ENCODE results near the gene TARP.

Gene TARP

DNA sequence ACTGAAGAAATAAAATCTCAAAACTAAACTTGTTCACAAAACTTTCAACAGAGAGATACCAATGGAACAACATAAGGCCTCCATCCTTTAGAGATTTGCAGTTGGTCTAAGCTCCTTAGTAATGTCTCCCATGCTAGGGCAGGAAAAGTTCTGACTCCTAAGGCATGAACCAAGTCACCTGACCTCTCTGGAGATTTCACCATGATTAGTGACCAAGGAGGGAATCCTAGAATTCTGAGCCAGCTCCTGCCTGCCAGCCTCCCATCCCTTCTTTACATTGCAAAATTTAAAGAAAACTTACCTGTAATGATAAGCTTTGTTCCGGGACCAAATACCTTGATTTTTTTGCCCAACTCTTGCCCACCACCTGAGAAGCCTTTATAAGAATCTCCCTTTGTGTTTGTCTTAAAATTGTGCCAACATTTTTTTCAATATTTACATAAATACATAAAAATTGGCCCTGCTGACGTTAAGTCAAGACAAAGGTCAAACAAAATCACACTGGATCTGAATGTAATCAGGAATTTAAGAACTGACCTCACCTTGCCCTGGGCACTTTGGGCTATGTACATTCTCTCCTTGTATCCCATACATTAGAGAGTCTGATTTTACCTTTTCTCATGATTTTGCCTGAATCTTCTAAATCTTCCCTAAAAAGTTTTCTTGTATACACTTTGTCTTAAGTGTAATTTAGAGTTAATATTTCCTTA is at the start of gene TARP:
Gene TARP (minus strand): TSS at position 351 of the 710 bp plus-strand sequence.
- H3K4me1 ChIP-seq (ENCODE audit: control insufficient read depth in 2 of 2, insufficient read depth in 2 of 2, low read length in 1 of 2), result no peaks in the 10 kb centered on the region
- no peak within 1 kb of the TSS for H3K4me3 ChIP-seq (ENCODE audit: low read depth in 1 of 2, low read length in 2 of 2)
- H3K27ac ChIP-seq (ENCODE audit: low read depth in 2 of 2, low read length in 1 of 2), result no peak within 1 kb of the TSS
- H3K36me3 ChIP-seq (ENCODE audit: control insufficient read depth in 2 of 2, insufficient read depth in 2 of 2, low read length in 1 of 2), result no peaks in the 10 kb centered on the region
- no peaks in the 10 kb centered on the region for H3K9me3 ChIP-seq (ENCODE audit: control insufficient read depth in 2 of 2, insufficient read depth in 1 of 2, low read depth in 1 of 2, low read length in 1 of 2)
- no peaks in the 10 kb centered on the region for H3K27me3 ChIP-seq (ENCODE audit: control insufficient read depth in 1 of 2, insufficient read depth in 2 of 2, low read length in 2 of 2)
- WGBS, 2 donors, result 44 to 65% methylated on average over 2 of the region's 2 CpGs

DNA sequence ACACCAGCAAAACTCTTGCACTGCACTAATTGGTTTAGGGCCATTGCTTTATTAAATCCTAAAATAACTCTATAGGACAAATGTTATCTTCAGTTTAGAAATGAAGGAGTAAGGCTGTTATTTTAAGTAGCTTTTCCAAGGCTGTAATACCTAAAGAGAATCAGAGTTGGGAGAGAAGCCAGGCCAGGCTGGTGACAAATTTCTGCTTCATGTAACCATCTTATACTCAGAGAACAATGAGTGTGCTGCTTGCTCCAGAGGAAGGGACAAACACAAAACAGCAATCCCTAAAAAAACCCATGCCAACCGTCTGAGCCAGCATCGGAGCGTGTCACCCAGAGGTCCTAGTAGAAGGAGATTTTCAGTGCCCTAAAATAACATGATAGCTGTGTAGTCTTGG is 49.7 kb upstream of the TARP start:
- WGBS, 2 donors, result 37 to 88% methylated on average over 3 of the region's 3 CpGs
- no peak overlapping the region for H3K4me3 ChIP-seq (ENCODE audit: low read depth in 1 of 2, low read length in 2 of 2)
- no peaks in the 10 kb centered on the region for H3K27me3 ChIP-seq (ENCODE audit: control insufficient read depth in 1 of 2, insufficient read depth in 2 of 2, low read length in 2 of 2)
- H3K9me3 ChIP-seq (ENCODE audit: control insufficient read depth in 2 of 2, insufficient read depth in 1 of 2, low read depth in 1 of 2, low read length in 1 of 2), result no peaks in the 10 kb centered on the region
- H3K36me3 ChIP-seq (ENCODE audit: control insufficient read depth in 2 of 2, insufficient read depth in 2 of 2, low read length in 1 of 2), result no peaks in the 10 kb centered on the region
- no peaks in the 10 kb centered on the region for H3K4me1 ChIP-seq (ENCODE audit: control insufficient read depth in 2 of 2, insufficient read depth in 2 of 2, low read length in 1 of 2)
- H3K27ac ChIP-seq (ENCODE audit: low read depth in 2 of 2, low read length in 1 of 2), result no peak overlapping the region

DNA sequence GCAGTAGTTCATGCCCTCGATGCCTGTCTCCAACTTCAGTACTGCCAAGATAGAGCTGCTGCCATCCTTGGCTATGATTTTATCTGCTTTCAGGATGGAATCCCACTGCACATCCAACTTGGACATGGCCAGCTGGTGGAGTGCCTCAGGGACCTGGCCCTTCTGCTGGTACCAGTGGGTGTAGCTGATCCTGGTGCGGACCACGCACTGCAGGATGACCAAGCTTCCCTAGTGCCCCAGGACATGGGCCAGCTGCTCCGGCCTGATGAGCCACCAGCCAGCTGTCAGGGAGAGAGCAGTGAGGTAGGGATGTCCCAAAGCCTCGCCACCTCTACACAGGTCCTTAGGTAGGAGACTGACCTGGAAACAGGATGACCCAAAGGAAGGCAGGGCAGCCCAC is 49.0 kb upstream of the TARP start:
- Histone ChIP-seq H3K4me3 (ENCODE audit: low read depth in 1 of 2, low read length in 2 of 2) (no peak overlapping the region), H3K27me3 (ENCODE audit: control insufficient read depth in 1 of 2, insufficient read depth in 2 of 2, low read length in 2 of 2) (no peaks in the 10 kb centered on the region), H3K9me3 (ENCODE audit: control insufficient read depth in 2 of 2, insufficient read depth in 1 of 2, low read depth in 1 of 2, low read length in 1 of 2) (no peaks in the 10 kb centered on the region), H3K36me3 (ENCODE audit: control insufficient read depth in 2 of 2, insufficient read depth in 2 of 2, low read length in 1 of 2) (no peaks in the 10 kb centered on the region), H3K27ac (ENCODE audit: low read depth in 2 of 2, low read length in 1 of 2) (no peak overlapping the region), H3K4me1 (ENCODE audit: control insufficient read depth in 2 of 2, insufficient read depth in 2 of 2, low read length in 1 of 2) (no peaks in the 10 kb centered on the region)
- 78 to 95% methylated on average over 5 of the region's 5 CpGs for WGBS, 2 donors

DNA sequence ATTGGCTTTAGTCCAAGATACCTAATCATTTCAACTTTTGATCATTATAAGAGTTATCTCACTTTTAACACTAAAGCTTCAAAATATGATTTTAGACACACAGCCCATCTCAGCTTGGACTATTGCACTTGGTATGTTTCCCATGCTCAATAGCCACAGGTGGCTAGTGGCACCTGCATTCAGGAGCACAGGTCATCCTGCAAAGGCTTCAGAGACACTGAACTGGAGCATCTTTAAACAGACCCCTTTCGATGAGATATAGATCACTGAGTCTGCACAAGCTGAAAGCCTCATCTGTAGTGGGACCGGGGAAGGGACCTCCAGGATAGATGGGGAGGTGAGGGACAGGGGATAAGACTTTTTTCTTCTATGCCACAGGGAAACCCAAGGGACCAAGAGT is 48.5 kb upstream of the TARP start:
- 93 to 94% methylated on average over 2 of the region's 2 CpGs for WGBS, 2 donors
- no peaks in the 10 kb centered on the region for H3K27me3 ChIP-seq (ENCODE audit: control insufficient read depth in 1 of 2, insufficient read depth in 2 of 2, low read length in 2 of 2)
- no peak overlapping the region for H3K27ac ChIP-seq (ENCODE audit: low read depth in 2 of 2, low read length in 1 of 2)
- no peaks in the 10 kb centered on the region for H3K4me1 ChIP-seq (ENCODE audit: control insufficient read depth in 2 of 2, insufficient read depth in 2 of 2, low read length in 1 of 2)
- H3K4me3 ChIP-seq (ENCODE audit: low read depth in 1 of 2, low read length in 2 of 2), result no peak overlapping the region
- H3K36me3 ChIP-seq (ENCODE audit: control insufficient read depth in 2 of 2, insufficient read depth in 2 of 2, low read length in 1 of 2), result no peaks in the 10 kb centered on the region
- no peaks in the 10 kb centered on the region for H3K9me3 ChIP-seq (ENCODE audit: control insufficient read depth in 2 of 2, insufficient read depth in 1 of 2, low read depth in 1 of 2, low read length in 1 of 2)

DNA sequence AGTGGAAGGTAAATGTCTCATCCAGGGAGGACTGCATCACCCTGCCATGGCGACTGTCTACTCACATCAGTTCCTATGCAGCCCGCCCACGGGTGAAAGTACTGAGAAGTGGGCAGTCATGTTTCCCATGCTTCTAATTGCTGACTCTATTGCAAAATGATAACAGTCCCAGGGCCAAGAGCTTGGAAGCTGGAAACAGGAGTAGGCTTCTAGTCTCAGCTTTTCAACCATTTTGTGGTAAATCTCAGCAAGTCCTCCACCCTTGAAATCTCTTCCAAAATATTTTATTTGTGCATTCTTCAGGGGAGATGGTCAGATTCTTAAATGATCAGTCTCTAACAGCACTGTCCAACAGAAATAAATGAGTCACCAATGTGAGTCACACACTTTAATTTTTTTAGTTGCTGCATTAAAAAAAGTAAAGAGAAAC is 48.1 kb upstream of the TARP start:
- Histone ChIP-seq H3K27me3 (ENCODE audit: control insufficient read depth in 1 of 2, insufficient read depth in 2 of 2, low read length in 2 of 2) (no peaks in the 10 kb centered on the region), H3K36me3 (ENCODE audit: control insufficient read depth in 2 of 2, insufficient read depth in 2 of 2, low read length in 1 of 2) (no peaks in the 10 kb centered on the region), H3K4me3 (ENCODE audit: low read depth in 1 of 2, low read length in 2 of 2) (no peak overlapping the region), H3K27ac (ENCODE audit: low read depth in 2 of 2, low read length in 1 of 2) (no peak overlapping the region), H3K4me1 (ENCODE audit: control insufficient read depth in 2 of 2, insufficient read depth in 2 of 2, low read length in 1 of 2) (no peaks in the 10 kb centered on the region), H3K9me3 (ENCODE audit: control insufficient read depth in 2 of 2, insufficient read depth in 1 of 2, low read depth in 1 of 2, low read length in 1 of 2) (no peaks in the 10 kb centered on the region)
- WGBS, 2 donors, result 63 to 82% methylated on average over 3 of the region's 3 CpGs

GRCh38 chr7:38321050-38321449 is 47.6 kb upstream of the TARP start:
- Histone ChIP-seq H3K9me3 (ENCODE audit: control insufficient read depth in 2 of 2, insufficient read depth in 1 of 2, low read depth in 1 of 2, low read length in 1 of 2) (no peaks in the 10 kb centered on the region), H3K4me3 (ENCODE audit: low read depth in 1 of 2, low read length in 2 of 2) (no peak overlapping the region), H3K36me3 (ENCODE audit: control insufficient read depth in 2 of 2, insufficient read depth in 2 of 2, low read length in 1 of 2) (no peaks in the 10 kb centered on the region), H3K27me3 (ENCODE audit: control insufficient read depth in 1 of 2, insufficient read depth in 2 of 2, low read length in 2 of 2) (no peaks in the 10 kb centered on the region), H3K4me1 (ENCODE audit: control insufficient read depth in 2 of 2, insufficient read depth in 2 of 2, low read length in 1 of 2) (no peaks in the 10 kb centered on the region), H3K27ac (ENCODE audit: low read depth in 2 of 2, low read length in 1 of 2) (no peak overlapping the region)

DNA sequence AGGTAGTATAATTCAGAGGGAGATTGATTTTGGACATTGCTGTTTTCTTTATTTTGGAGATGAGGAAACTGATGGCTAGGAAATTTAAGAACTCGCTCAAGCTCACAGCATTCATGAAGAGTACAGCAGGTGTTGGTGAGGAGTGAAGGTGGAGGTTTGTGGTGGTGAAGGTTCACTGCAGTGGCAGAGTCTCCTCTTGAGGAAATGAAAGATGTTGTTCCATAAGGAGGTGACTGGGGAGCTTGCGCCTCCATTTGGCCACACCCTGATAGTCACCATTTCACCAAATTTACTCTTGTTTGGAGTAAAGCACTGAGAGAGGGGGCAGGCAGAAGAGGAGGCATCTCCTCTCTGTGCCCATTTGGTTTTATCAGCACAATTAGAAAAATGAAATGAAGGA is 46.4 kb upstream of the TARP start:
- no peaks in the 10 kb centered on the region for H3K36me3 ChIP-seq (ENCODE audit: control insufficient read depth in 2 of 2, insufficient read depth in 2 of 2, low read length in 1 of 2)
- H3K27me3 ChIP-seq (ENCODE audit: control insufficient read depth in 1 of 2, insufficient read depth in 2 of 2, low read length in 2 of 2), result no peaks in the 10 kb centered on the region
- H3K4me3 ChIP-seq (ENCODE audit: low read depth in 1 of 2, low read length in 2 of 2), result no peak overlapping the region
- whole genome bisulfite sequencing, 2 donors, result 48 to 71% methylated on average over 2 of the region's 2 CpGs
- H3K4me1 ChIP-seq (ENCODE audit: control insufficient read depth in 2 of 2, insufficient read depth in 2 of 2, low read length in 1 of 2), result no peaks in the 10 kb centered on the region
- no peak overlapping the region for H3K27ac ChIP-seq (ENCODE audit: low read depth in 2 of 2, low read length in 1 of 2)
- H3K9me3 ChIP-seq (ENCODE audit: control insufficient read depth in 2 of 2, insufficient read depth in 1 of 2, low read depth in 1 of 2, low read length in 1 of 2), result no peaks in the 10 kb centered on the region

GRCh38 chr7:38318803-38319416 is 45.5 kb upstream of the TARP start:
- Histone ChIP-seq H3K27me3 (ENCODE audit: control insufficient read depth in 1 of 2, insufficient read depth in 2 of 2, low read length in 2 of 2) (no peaks in the 10 kb centered on the region), H3K9me3 (ENCODE audit: control insufficient read depth in 2 of 2, insufficient read depth in 1 of 2, low read depth in 1 of 2, low read length in 1 of 2) (no peaks in the 10 kb centered on the region), H3K36me3 (ENCODE audit: control insufficient read depth in 2 of 2, insufficient read depth in 2 of 2, low read length in 1 of 2) (no peaks in the 10 kb centered on the region), H3K4me3 (ENCODE audit: low read depth in 1 of 2, low read length in 2 of 2) (no peak overlapping the region), H3K4me1 (ENCODE audit: control insufficient read depth in 2 of 2, insufficient read depth in 2 of 2, low read length in 1 of 2) (no peaks in the 10 kb centered on the region), H3K27ac (ENCODE audit: low read depth in 2 of 2, low read length in 1 of 2) (no peak overlapping the region)
- 12 to 15% methylated on average over 4 of the region's 4 CpGs for WGBS, 2 donors

DNA sequence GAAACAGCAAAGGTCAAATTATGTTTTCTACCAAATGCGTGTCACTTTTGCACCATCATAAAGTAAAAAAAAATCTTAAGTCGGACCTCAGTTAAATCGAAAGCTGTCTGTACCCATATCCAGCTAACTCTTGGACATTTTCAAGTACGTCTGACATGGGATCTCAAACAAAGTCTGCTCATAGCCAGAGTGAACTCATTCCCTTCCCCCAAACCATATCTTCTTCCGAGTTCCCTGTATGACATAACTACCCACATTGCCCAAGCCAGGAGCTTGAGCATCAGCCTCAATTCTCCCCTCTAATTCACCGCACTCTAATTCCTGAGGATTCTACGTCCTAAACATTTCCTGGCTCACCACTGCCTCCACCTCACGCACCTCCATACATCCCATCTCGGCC is 44.8 kb upstream of the TARP start:
- 71 to 75% methylated on average over 9 of the region's 9 CpGs for WGBS, 2 donors
- Histone ChIP-seq H3K4me1 (ENCODE audit: control insufficient read depth in 2 of 2, insufficient read depth in 2 of 2, low read length in 1 of 2) (no peaks in the 10 kb centered on the region), H3K9me3 (ENCODE audit: control insufficient read depth in 2 of 2, insufficient read depth in 1 of 2, low read depth in 1 of 2, low read length in 1 of 2) (no peaks in the 10 kb centered on the region), H3K27ac (ENCODE audit: low read depth in 2 of 2, low read length in 1 of 2) (no peak overlapping the region), H3K4me3 (ENCODE audit: low read depth in 1 of 2, low read length in 2 of 2) (no peak overlapping the region), H3K27me3 (ENCODE audit: control insufficient read depth in 1 of 2, insufficient read depth in 2 of 2, low read length in 2 of 2) (no peaks in the 10 kb centered on the region), H3K36me3 (ENCODE audit: control insufficient read depth in 2 of 2, insufficient read depth in 2 of 2, low read length in 1 of 2) (no peaks in the 10 kb centered on the region)

GRCh38 chr7:38317515-38317914 is 44.1 kb upstream of the TARP start:
- no peak overlapping the region for H3K4me3 ChIP-seq (ENCODE audit: low read depth in 1 of 2, low read length in 2 of 2)
- H3K9me3 ChIP-seq (ENCODE audit: control insufficient read depth in 2 of 2, insufficient read depth in 1 of 2, low read depth in 1 of 2, low read length in 1 of 2), result no peaks in the 10 kb centered on the region
- no peaks in the 10 kb centered on the region for H3K27me3 ChIP-seq (ENCODE audit: control insufficient read depth in 1 of 2, insufficient read depth in 2 of 2, low read length in 2 of 2)
- no peak overlapping the region for H3K27ac ChIP-seq (ENCODE audit: low read depth in 2 of 2, low read length in 1 of 2)
- no peaks in the 10 kb centered on the region for H3K4me1 ChIP-seq (ENCODE audit: control insufficient read depth in 2 of 2, insufficient read depth in 2 of 2, low read length in 1 of 2)
- 66 to 72% methylated on average over 7 to 9 of the region's 9 CpGs for whole genome bisulfite sequencing, 2 donors
- H3K36me3 ChIP-seq (ENCODE audit: control insufficient read depth in 2 of 2, insufficient read depth in 2 of 2, low read length in 1 of 2), result no peaks in the 10 kb centered on the region
